ENCODE data around the gene PRDX5. TPM values are rescaled to one million over a fixed set of nuclear protein-coding genes. Genes with fewer than 3 reads are reported as not detected.

PRDX5 gene
- total RNA-seq, 1 experiment from 2014 or later, result 267 TPM

- TF ChIP-seq JUND (IDR thresholded peaks at IDR 0.05), result no peak
- peak in 2 of 3 experiments; percentile 13 to 31; a peak in 1 of 6 replicates for TF ChIP-seq CTCF (IDR thresholded peaks at IDR 0.05 in 2 of 3, conservative IDR thresholded peaks at IDR 0.05 in 1 of 3; ENCODE audit: borderline replicate concordance in 1 of 3, insufficient read depth in 1 of 3, low read depth in 2 of 3, low read length in 2 of 3)
- no peak for TF ChIP-seq POLR2A (IDR thresholded peaks at IDR 0.05; ENCODE audit: borderline replicate concordance, extremely low read depth, insufficient read depth, insufficient read length)
- TF ChIP-seq SRF (IDR thresholded peaks at IDR 0.05; ENCODE audit: low read depth), result no peak
- H3K27ac ChIP-seq (ENCODE audit: low read depth, low read length), result no peak overlapping the region
- ATAC-seq (no peak), DNase-seq (ENCODE audit: low read depth, low spot score) (no peak)
- BruUV-seq (replicated peaks), result no TSS peak
- H4K20me1 ChIP-seq (ENCODE audit: insufficient read depth), result no peaks in the 10 kb centered on the region
- peaks cover 14 to 39% of the 10 kb centered on the region in 2 experiments for H3K36me3 ChIP-seq (ENCODE audit: control insufficient read depth in 1 of 2, insufficient read depth in 2 of 2, low read length in 2 of 2)
- RAD21 ChIA-PET (ENCODE audit: low non-redundant PET in 1 of 2, low total read pairs in 2 of 2, uncharacterized antibody in 2 of 2, unreplicated experiment in 2 of 2), result no interaction called here
- H3K27me3 ChIP-seq (ENCODE audit: insufficient read depth, low read length), result no peaks in the 10 kb centered on the region
- intact Hi-C loops (cut with micrococcal nuclease), result no loop called here
- no peak overlapping the region for H3K9ac ChIP-seq (ENCODE audit: low read length)
- peaks cover 5 to 20% of the 10 kb centered on the region in 2 experiments; a peak in 3 of 4 replicates for H3K4me1 ChIP-seq (ENCODE audit: control insufficient read depth in 1 of 2, insufficient read depth in 2 of 2, low read length in 2 of 2)
- H3K4me2 ChIP-seq (ENCODE audit: low read length), result no peak overlapping the region
- POLR2A ChIA-PET, result no interaction called here
- CTCF ChIA-PET, result no interaction called here
- no peak overlapping the region for H3K4me3 ChIP-seq (replicated peaks in 1 of 2; ENCODE audit: low read depth in 1 of 2, low read length in 2 of 2)
- no peak overlapping the region for H2AFZ ChIP-seq (ENCODE audit: low read depth, low read length, poor library complexity, severe bottlenecking)
- H3K79me2 ChIP-seq (ENCODE audit: insufficient read depth, low read length), result no peaks in the 10 kb centered on the region; the same call in 1 of the 2 replicates
- no peaks in the 10 kb centered on the region for H3K9me3 ChIP-seq (ENCODE audit: control insufficient read depth in 1 of 2, insufficient read depth in 1 of 2, low read depth in 1 of 2, low read length in 2 of 2)
- H3K9me2 ChIP-seq (ENCODE audit: insufficient read depth), result no peaks in the 10 kb centered on the region
Measured at GRCh38 chr11:64369440-64370421, 51.8 kb downstream of the PRDX5 start.

GRCh38 chr11:64371201-64371600 is 53.3 kb downstream of the PRDX5 start:
- no peaks in the 10 kb centered on the region for H3K9me2 ChIP-seq (ENCODE audit: insufficient read depth)
- peaks cover 11 to 25% of the 10 kb centered on the region in 2 experiments for H3K36me3 ChIP-seq (ENCODE audit: control insufficient read depth in 1 of 2, insufficient read depth in 2 of 2, low read length in 2 of 2)
- H3K4me1 ChIP-seq (ENCODE audit: control insufficient read depth in 1 of 2, insufficient read depth in 2 of 2, low read length in 2 of 2), result peaks cover 5 to 20% of the 10 kb centered on the region in 2 experiments; a peak in 3 of 4 replicates
- POLR2A ChIA-PET, result interaction anchor here (1.9 kb wide), 1 partner anchor 13 kb away, joined by 12 read pairs; the partner anchor contains the start of gene RPS6KA4
- TF ChIP-seq SP1 (IDR thresholded peaks at IDR 0.05; ENCODE audit: low read depth) (no peak), POLR2A (IDR thresholded peaks at IDR 0.05; ENCODE audit: borderline replicate concordance, extremely low read depth, insufficient read depth, insufficient read length) (no peak), EGR1 (IDR thresholded peaks at IDR 0.05; ENCODE audit: low read depth) (no peak), CEBPB (IDR thresholded peaks at IDR 0.05; ENCODE audit: low read depth) (no peak), EZH2phosphoT487 (IDR thresholded peaks at IDR 0.05; ENCODE audit: borderline replicate concordance) (no peak), MAX (IDR thresholded peaks at IDR 0.05) (no peak), ZBTB33 (IDR thresholded peaks at IDR 0.05; ENCODE audit: extremely low read depth, insufficient replicate concordance, low read length) (no peak), EZH2 (IDR thresholded peaks at IDR 0.05) (no peak), ZFX (IDR thresholded peaks at IDR 0.05) (no peak), CBX3 (IDR thresholded peaks at IDR 0.05; ENCODE audit: low read depth) (no peak), YY1 (IDR thresholded peaks at IDR 0.05; ENCODE audit: extremely low read depth, insufficient replicate concordance, low read depth, low read length) (no peak), ELF1 (IDR thresholded peaks at IDR 0.05; ENCODE audit: borderline replicate concordance, low read depth) (no peak)
- no peak overlapping the region for H3K9ac ChIP-seq (ENCODE audit: low read length)
- no peak overlapping the region for H2AFZ ChIP-seq (ENCODE audit: low read depth, low read length, poor library complexity, severe bottlenecking)
- no peaks in the 10 kb centered on the region for H4K20me1 ChIP-seq (ENCODE audit: insufficient read depth)
- no peak overlapping the region for H3K27ac ChIP-seq (ENCODE audit: low read depth, low read length)
- ATAC-seq (no peak), DNase-seq (ENCODE audit: low read depth, low spot score) (no peak)
- H3K27me3 ChIP-seq (ENCODE audit: insufficient read depth, low read length), result no peaks in the 10 kb centered on the region
- H3K4me2 ChIP-seq (ENCODE audit: low read length), result no peak overlapping the region
- no TSS peak for BruUV-seq (replicated peaks)
- CTCF ChIA-PET, result interaction anchor here (2.2 kb wide), 1 partner anchor 16 kb away, joined by 11 read pairs; no protein-coding TSS in a partner anchor
- no peaks in the 10 kb centered on the region; the same call in 1 of the 2 replicates for H3K79me2 ChIP-seq (ENCODE audit: insufficient read depth, low read length)
- H3K9me3 ChIP-seq (ENCODE audit: control insufficient read depth in 1 of 2, insufficient read depth in 1 of 2, low read depth in 1 of 2, low read length in 2 of 2), result no peaks in the 10 kb centered on the region
- intact Hi-C loops (cut with micrococcal nuclease), result no loop called here
- RAD21 ChIA-PET (ENCODE audit: low non-redundant PET in 1 of 2, low total read pairs in 2 of 2, uncharacterized antibody in 2 of 2, unreplicated experiment in 2 of 2), result interaction anchor here in 1 of 2 experiments (0.6 kb wide), 1 partner anchor 29 kb away, joined by 3 read pairs; no protein-coding TSS in a partner anchor
- H3K4me3 ChIP-seq (replicated peaks in 1 of 2; ENCODE audit: low read depth in 1 of 2, low read length in 2 of 2), result no peak overlapping the region

Measured in HCT116 (cell line).